T47D (cell line): ENCODE measurements around the gene NOS1.
"Not testable (repeated sequence)": the region's sequence is repeated elsewhere in the genome, so short reads cannot be mapped to it uniquely, and the experiment has no call there.

ENCODE experiments used
- DNase-seq, 2 experiments: peaks; one replicate each; pipeline versions ENCODE4 v3.0.0 to v3.0.0-alpha.2; 2011 to 2012; ENCODE audit warnings: low read depth in 1 of 2, low spot score in 1 of 2
- JUND ChIP-seq: IDR thresholded peaks from 2 replicates; pipeline ENCODE4 v1.6.1; 2012; ENCODE audit warnings: low read depth
- in situ Hi-C: cut with HindIII; loops from 2 replicates; pipeline ENCODE4 v1.10.0; 2016; ENCODE audit warnings: low sequenced_read_pairs, low pct_unique_long_range_greater_than_20kb

The NOS1 gene

GRCh38 chr12:117202033-117202432, 159.4 kb downstream of the NOS1 start:
- TF ChIP-seq JUND: no peak
- in situ Hi-C loops: no loop called here
- no peak for DNase-seq

GRCh38 chr12:117199956-117200744, 161.3 kb downstream of the NOS1 start:
- in situ Hi-C loops, DNase-seq: not testable (repeated sequence)

DNA sequence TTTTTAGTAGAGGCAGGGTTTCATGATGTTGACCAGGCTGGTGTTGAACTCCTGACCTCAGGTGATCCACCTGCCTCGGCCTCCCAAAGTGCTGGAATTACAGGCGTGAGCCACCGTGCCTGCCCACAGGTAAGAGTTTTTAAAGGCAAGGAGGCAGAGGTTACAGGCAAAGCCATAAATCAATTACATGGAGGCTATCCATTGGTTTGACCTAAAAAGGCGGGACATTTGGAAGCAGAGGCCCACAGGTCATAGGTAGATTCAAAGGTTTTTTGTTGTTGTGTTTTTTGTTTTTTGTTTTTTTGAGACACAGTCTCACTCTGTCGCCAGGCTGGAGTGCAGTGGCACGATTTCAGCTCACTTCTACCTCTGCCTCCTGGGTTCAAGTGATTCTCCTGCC, 165.1 kb downstream of the NOS1 start:
- DNase-seq, in situ Hi-C loops: not testable (repeated sequence)

- DNase-seq, in situ Hi-C loops: not testable (repeated sequence)
Measured at GRCh38 chr12:117195027-117195426, 166.4 kb downstream of the NOS1 start.

DNA sequence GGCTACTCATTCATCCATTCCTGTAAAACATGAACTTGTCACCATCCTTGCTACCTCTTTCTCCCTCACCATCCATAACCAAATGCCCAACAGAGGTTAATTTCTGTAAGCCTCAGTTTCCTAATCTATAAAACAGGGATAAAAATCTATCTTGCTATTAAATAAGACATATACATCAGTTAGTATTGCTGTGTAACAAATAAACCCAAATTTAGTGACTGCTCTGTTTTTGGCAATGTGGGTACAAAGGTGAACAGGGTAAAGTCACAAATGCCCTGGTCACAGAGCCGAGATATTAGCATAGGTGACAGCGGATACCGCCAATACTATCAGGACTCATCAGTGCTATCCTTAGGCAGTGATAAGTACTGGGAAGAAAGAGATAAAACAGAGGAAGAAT, 167.5 kb downstream of the NOS1 start:
- no peak for TF ChIP-seq JUND
- in situ Hi-C loops: no loop called here
- DNase-seq: no peak

DNA sequence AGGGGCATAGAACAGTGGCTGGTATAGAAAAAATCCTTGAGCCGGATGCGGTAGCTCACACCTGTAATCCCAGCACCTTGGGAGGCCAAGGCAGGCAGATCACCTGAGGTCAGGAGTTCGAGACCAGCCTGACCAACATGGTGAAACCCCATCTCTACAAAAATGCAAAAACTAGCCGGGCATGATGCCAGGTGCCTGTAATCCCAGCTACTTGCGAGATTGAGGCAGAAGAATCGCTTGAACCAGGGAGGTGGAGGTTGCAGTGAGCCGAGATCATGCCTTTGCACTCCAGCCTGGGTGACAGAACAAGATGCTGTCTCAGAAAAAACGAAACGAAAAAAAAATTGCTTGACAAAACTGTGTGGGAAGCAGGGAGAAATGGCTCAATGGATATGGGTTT, 168.8 kb downstream of the NOS1 start:
- DNase-seq, in situ Hi-C loops: not testable (repeated sequence)

GRCh38 chr12:117192057-117192456, 169.4 kb downstream of the NOS1 start:
- peak in 1 of 2 experiments; percentile 24 for DNase-seq

GRCh38 chr12:117190210-117190781, 171.1 kb downstream of the NOS1 start, which contains the start of gene FBXO21:
Gene FBXO21 (minus strand): TSS chr12:117190470. CDS start chr12:117190456, 14 bp downstream.
- DNase-seq: peak; percentile 92 to 98
- no peak for TF ChIP-seq JUND
- in situ Hi-C loops: no loop called here

More at GRCh38 chr12:117192057-117192456, 169.4 kb downstream of the NOS1 start:
- in situ Hi-C loops: no loop called here
- TF ChIP-seq JUND: no peak

DNA sequence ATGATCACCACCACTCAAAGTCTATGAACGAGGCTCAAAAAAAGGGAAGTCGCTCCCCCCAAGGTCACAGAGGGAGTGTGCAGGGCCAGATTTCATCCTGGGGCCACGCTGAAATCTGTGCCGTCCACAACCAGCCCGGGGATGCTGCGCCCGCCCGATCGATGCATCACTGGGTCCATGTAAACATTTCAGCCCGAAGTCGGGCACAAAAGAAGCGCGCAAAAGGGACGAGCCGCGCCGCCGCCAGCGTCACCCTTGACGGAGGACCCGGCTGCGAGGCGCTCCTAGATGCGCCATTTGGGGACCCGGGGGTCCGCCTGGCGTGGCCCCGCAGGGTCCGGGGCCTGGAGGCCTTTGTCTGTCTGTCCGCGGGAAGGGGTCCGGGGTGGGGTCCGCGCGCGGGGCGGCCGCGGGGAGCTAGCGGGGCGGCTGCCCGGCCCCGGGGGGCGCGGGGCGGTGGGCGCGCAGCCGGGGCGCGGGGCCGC, 171.7 kb downstream of the NOS1 start:
- in situ Hi-C loops: no loop called here
- no peak for TF ChIP-seq JUND
- DNase-seq: peak; percentile 40 to 47

DNA sequence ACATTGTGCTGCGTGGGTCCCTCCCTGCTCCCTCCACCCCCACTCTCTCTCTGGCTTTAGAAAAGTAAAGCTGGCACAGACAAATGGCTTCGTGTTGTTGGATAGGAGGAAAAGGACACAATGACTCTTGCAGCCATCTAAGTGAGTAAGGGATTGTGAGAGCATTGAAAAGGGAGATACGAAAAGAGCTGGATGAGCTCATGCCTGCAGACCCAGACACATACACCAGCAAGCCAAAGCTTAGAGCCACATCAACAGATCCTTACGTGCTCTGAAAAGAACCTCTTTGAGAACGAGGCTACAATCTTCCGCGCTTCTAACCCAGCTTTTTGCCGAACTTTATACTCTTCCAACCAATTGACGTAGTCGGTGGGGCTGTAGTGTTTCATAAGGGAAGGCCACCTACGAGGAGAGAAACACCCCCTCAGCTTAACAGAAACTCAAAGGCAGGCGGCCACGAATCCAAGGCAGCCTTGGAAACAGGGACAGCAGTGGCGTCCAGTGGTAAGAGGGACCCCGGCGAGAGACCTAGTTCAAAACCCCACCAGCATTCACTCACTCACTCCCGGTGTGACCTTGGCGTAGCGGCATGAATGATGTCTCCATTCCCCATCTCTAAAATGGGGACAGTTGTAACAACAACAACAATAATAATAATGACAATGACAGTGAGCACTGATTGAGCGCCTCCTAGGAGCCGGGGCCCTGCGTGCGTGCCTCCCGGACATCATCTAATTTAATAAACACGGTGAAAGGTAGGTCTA, 172.3 kb downstream of the NOS1 start:
- TF ChIP-seq JUND: no peak
- in situ Hi-C loops: no loop called here
- no peak for DNase-seq

GRCh38 chr12:117188121-117188665, 173.2 kb downstream of the NOS1 start:
- in situ Hi-C loops: no loop called here
- no peak for TF ChIP-seq JUND
- DNase-seq: no peak

DNA sequence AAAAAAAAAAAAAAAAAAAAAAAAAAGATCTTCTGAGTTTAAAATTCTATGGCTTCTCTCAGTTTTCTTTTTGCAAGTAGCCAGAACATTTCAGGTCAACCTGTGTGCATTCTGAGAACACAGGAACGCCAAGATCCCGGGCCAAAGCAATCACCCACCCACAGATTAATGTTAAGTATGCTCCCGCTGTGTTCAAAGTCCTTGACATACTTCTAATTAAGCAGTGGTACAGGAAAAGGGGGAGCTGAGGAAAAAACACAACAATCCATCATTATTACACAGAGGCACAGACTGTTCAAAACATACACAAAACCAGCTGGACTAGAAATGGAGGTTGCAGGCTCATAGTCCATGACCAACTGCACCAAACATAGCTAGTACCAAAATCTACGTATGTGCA, 174.0 kb downstream of the NOS1 start:
- TF ChIP-seq JUND: no peak
- DNase-seq: no peak
- in situ Hi-C loops: no loop called here

GRCh38 chr12:117182866-117183265, 178.6 kb downstream of the NOS1 start:
- TF ChIP-seq JUND: no peak
- DNase-seq: no peak
- in situ Hi-C loops: no loop called here

GRCh38 chr12:117181468-117181843, 180.0 kb downstream of the NOS1 start:
- DNase-seq, in situ Hi-C loops: not testable (repeated sequence)
